ENCODE data around the gene ACRV1. TPM values are rescaled to one million over a fixed set of nuclear protein-coding genes. Genes with fewer than 3 reads are reported as not detected.
A peak's percentile ranks its signal among the peaks of the same experiment; 100 is the strongest.

Gene ACRV1
- total and polyA plus RNA-seq, 2 of the 13 experiments (the other 11 are each of a cell fraction or from before 2014, with no cell fraction given), result not detected

DNA sequence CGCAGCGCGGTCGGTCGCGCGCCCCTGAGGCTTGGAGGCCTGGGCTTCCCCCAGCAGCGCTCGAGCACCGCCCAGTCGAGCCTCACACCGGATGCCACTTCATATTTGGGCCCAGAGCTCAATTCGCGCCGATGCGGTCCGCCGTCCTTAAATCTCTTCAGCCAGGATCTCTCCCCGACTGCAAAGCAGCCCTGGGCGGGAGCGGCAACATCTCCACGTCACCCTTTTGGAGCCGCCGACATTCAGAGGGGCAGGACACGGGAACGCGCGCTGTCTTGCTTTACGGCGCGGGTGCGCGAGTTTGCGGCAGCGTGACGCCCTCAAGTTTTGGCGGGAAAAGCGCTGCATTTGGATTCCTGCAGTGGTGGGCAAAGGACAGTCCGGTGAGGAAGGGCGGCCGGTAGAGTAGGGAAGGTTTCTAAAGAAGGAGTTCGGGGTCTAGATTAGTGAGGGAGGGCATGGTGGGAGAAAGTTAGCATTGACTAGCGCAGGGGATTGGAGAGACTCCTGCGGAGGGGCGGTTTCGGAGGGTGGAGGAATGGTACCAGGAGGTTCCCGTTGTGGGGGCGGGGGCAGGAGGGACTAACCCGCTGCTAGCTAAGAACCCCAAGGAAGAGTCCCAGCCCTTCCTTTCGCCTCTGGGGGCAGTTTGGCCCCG is 54.9 kb downstream of the ACRV1 start (continued):
- no peak; the same call in 1 of the 2 replicates for TF ChIP-seq NFATC3 (CRISPR knock-in tag; IDR thresholded peaks at IDR 0.05)
- TF ChIP-seq ZNF563 (CRISPR knock-in tag; IDR thresholded peaks at IDR 0.05), result peak; percentile 95
- peak; percentile 92 for TF ChIP-seq POLR2G (IDR thresholded peaks at IDR 0.05; ENCODE audit: low read depth, low read length)
- no peak; the same call in 1 of the 2 replicates for TF ChIP-seq RARA (CRISPR knock-in tag; IDR thresholded peaks at IDR 0.05)
- TF ChIP-seq, protein P1, sequence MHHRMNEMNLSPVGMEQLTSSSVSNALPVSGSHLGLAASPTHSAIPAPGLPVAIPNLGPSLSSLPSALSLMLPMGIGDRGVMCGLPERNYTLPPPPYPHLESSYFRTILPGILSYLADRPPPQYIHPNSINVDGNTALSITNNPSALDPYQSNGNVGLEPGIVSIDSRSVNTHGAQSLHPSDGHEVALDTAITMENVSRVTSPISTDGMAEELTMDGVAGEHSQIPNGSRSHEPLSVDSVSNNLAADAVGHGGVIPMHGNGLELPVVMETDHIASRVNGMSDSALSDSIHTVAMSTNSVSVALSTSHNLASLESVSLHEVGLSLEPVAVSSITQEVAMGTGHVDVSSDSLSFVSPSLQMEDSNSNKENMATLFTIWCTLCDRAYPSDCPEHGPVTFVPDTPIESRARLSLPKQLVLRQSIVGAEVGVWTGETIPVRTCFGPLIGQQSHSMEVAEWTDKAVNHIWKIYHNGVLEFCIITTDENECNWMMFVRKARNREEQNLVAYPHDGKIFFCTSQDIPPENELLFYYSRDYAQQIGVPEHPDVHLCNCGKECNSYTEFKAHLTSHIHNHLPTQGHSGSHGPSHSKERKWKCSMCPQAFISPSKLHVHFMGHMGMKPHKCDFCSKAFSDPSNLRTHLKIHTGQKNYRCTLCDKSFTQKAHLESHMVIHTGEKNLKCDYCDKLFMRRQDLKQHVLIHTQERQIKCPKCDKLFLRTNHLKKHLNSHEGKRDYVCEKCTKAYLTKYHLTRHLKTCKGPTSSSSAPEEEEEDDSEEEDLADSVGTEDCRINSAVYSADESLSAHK (CRISPR knock-in tag; IDR thresholded peaks at IDR 0.05; ENCODE audit: borderline replicate concordance), result no peak
- TF ChIP-seq TMF1 (CRISPR knock-in tag; IDR thresholded peaks at IDR 0.05; ENCODE audit: low read depth), result peak; percentile 76; the same call in 1 of the 2 replicates
- TF ChIP-seq FLYWCH1 (CRISPR knock-in tag; IDR thresholded peaks at IDR 0.05), result peak; percentile 45; the same call in 1 of the 2 replicates
- peak; percentile 76; the same call in 1 of the 2 replicates for TF ChIP-seq ZNF33B (CRISPR knock-in tag; IDR thresholded peaks at IDR 0.05)
- TF ChIP-seq FOXA3 (CRISPR knock-in tag; IDR thresholded peaks at IDR 0.05), result peak; percentile 53; the same call in 1 of the 2 replicates
- TF ChIP-seq WIZ (CRISPR knock-in tag; IDR thresholded peaks at IDR 0.05), result no peak; the same call in 1 of the 2 replicates
- TF ChIP-seq ZFP41 (CRISPR knock-in tag; IDR thresholded peaks at IDR 0.05; ENCODE audit: borderline replicate concordance), result no peak; the same call in 1 of the 2 replicates
- peak; percentile 82 for TF ChIP-seq ZSCAN31 (CRISPR knock-in tag; IDR thresholded peaks at IDR 0.05; ENCODE audit: low read depth)
- no peak; the same call in 1 of the 2 replicates for TF ChIP-seq ZBED4 (CRISPR knock-in tag; IDR thresholded peaks at IDR 0.05; ENCODE audit: borderline replicate concordance)
- peak; percentile 67 for TF ChIP-seq YY1 (IDR thresholded peaks at IDR 0.05; ENCODE audit: insufficient read depth, insufficient replicate concordance, low read depth, low read length)
- TF ChIP-seq KLF6 (CRISPR knock-in tag; IDR thresholded peaks at IDR 0.05), result peak; percentile 74; the same call in 1 of the 2 replicates
- no peak for TF ChIP-seq KDM4B (CRISPR knock-in tag; IDR thresholded peaks at IDR 0.05)
- peak; percentile 85 for TF ChIP-seq KAT8 (CRISPR knock-in tag; IDR thresholded peaks at IDR 0.05)
- peak; percentile 71; the same call in 1 of the 2 replicates for TF ChIP-seq ZZZ3 (CRISPR knock-in tag; IDR thresholded peaks at IDR 0.05; ENCODE audit: borderline replicate concordance)
- TF ChIP-seq CHD2 (IDR thresholded peaks at IDR 0.05; ENCODE audit: low read depth, low read length), result no peak
- TF ChIP-seq POLR2AphosphoS5 (IDR thresholded peaks at IDR 0.05; ENCODE audit: low read depth, low read length), result peak; percentile 86
- TF ChIP-seq, protein P2, sequence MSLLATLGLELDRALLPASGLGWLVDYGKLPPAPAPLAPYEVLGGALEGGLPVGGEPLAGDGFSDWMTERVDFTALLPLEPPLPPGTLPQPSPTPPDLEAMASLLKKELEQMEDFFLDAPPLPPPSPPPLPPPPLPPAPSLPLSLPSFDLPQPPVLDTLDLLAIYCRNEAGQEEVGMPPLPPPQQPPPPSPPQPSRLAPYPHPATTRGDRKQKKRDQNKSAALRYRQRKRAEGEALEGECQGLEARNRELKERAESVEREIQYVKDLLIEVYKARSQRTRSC (CRISPR knock-in tag; IDR thresholded peaks at IDR 0.05; ENCODE audit: low read depth), result no peak
- TF ChIP-seq ZNF350 (CRISPR knock-in tag; IDR thresholded peaks at IDR 0.05; ENCODE audit: borderline replicate concordance, low read depth), result peak; percentile 94
- TF ChIP-seq ZFP82 (CRISPR knock-in tag; IDR thresholded peaks at IDR 0.05; ENCODE audit: borderline replicate concordance), result no peak; the same call in 1 of the 2 replicates
- peak; percentile 62; the same call in 1 of the 2 replicates for TF ChIP-seq ZNF383 (CRISPR knock-in tag; IDR thresholded peaks at IDR 0.05; ENCODE audit: borderline replicate concordance)

Data from HepG2 (cell line).